IPS-18c (cell line): Measurements from ENCODE around the gene NFKBIA.
A peak's percentile ranks its signal among the peaks of the same experiment; 100 is the strongest.

ENCODE experiments used
- H3K4me3 ChIP-seq: 2 replicates; pipeline ENCODE4 v1.7.0; 2013; ENCODE audit warnings: low read depth, mild to moderate bottlenecking, low read length, moderate library complexity; ENCODE audit not compliant: insufficient read depth
- H3K9me3 ChIP-seq: one replicate; pipeline ENCODE4 v1.6.1; 2013; ENCODE audit warnings: mild to moderate bottlenecking, low read length, moderate library complexity; ENCODE audit not compliant: control insufficient read depth, insufficient read depth

The NFKBIA gene

GRCh38 chr14:35414365-35414764 is 9.8 kb upstream of the NFKBIA start:
- H3K4me3 ChIP-seq: no peak overlapping the region
- H3K9me3 ChIP-seq: no peaks in the 10 kb centered on the region

- Histone ChIP-seq H3K4me3 (no peak overlapping the region), H3K9me3 (no peaks in the 10 kb centered on the region)
Observed at GRCh38 chr14:35412272-35413056, 7.9 kb upstream of the NFKBIA start.

DNA sequence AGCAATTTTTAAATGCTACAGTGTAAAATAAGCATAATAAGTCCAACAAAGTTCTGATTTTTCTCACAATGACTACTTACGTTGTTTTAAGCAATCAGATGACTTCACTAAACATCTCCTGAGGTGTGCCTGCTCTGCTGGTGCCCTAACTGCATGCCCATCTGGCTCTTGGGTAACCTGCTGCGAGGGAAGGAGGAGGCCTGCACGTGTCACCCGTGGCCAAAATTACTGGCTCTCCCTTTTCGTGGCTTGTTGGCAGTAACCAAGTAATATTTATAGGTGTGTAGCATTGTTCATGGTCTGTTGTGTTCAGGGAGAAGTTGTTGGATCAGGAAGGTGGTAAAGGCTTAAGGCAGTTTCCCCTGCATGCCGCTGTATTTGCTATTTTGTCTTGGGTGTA is 6.3 kb upstream of the NFKBIA start:
- no peaks in the 10 kb centered on the region for H3K9me3 ChIP-seq

DNA sequence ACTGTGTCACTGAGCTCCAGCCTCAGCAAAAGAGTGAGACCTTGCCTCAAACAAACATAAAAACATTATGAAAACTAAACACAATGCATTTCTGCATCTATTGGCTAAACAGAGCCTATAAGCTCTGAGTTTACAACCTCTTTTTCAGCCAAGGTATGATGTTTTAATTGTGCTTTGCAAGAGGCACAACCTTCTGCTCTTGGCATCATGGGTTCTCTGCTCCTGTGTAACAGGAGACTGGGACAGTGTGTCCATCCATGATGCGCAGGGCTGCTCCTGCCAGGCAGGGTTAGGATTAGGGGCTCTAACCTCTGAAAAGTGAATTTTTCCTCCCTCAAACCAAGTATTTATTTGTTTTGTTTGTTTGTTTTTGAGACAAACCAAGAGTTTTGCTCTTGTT is 5.0 kb upstream of the NFKBIA start:
- no peak overlapping the region for H3K4me3 ChIP-seq

More for the DNA sequence above, 6.3 kb upstream of the NFKBIA start:
- no peak overlapping the region for H3K4me3 ChIP-seq

DNA sequence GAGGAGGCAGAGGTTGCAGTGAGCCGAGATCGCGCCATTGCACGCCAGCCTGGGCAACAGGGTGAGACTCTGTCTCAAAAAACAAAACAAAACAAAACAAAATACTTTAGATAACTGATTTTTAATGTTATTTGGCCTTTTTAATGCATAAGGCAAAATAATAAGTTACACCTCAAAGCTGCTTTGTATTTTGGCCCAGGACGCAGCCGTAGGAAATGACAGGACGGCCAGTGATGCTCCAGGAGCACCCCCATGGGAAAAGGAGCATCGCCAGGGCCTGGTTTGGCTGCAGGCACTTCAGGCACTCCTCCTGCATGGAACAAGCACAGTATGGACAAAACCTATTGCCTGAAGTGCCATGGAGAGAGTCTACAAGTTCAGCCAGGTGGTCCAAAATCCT is 3.5 kb upstream of the NFKBIA start:
- H3K9me3 ChIP-seq: no peaks in the 10 kb centered on the region
- H3K4me3 ChIP-seq: no peak overlapping the region

More for the DNA sequence above, 5.0 kb upstream of the NFKBIA start:
- H3K9me3 ChIP-seq: no peaks in the 10 kb centered on the region

- no peaks in the 10 kb centered on the region for H3K9me3 ChIP-seq
- H3K4me3 ChIP-seq: no peak overlapping the region
Observed at GRCh38 chr14:35407306-35407630, 2.7 kb upstream of the NFKBIA start.

DNA sequence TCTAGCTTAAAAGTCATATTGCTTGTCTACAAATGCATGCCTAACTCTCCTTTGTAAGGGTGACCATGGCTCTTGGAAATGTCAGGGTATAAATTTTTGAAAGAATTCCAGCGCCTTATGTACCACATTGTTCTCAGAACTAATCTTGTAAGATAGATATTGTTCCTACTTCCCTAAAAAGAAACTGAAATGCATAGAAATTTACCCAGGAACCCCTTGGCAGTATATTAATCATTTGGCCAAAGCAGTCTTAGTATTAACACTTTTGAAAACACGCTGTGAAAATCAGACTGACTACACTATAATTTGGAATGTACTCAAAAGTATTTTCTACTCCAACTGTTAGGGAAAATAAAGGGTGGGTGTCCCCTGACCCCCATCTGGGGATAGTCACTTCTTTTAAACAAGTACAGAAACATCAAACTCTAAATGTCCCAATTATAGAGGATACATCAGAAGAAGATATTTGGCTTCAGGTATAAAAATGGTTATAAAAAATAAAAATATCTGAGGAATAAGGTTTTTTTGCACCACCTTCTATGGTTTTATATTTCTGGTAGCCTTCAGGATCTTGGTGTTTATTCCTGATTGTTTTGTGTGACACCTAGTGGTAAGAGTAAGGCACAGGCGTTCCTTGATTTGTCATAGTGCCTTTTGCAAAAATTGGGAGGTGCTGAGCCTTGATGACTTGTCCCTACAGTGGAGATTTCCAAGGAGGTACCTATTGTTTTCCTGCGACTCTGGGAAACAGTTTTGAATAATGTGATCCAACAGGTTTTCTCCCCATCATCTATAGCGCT is 2.2 kb upstream of the NFKBIA start:
- no peaks in the 10 kb centered on the region for H3K9me3 ChIP-seq

DNA sequence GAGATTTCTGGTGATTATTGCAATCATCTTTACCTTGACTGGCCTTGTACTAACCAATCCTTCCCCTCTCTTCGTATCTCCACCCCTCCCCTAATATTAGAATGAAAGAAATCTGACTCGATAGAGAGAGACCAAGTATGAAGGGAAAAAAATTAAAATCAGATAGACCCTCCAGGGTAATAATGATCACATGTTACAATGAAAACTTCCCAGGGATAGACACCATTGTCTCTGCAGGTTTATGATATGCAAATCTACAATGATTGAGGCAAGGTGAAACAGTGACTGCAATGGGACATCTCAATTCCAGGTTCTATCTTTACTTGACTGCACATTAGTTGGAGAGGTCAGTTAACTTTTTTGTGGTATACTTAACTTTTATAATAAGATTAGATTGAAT is 1.5 kb upstream of the NFKBIA start:
- no peaks in the 10 kb centered on the region for H3K9me3 ChIP-seq
- H3K4me3 ChIP-seq: no peak overlapping the region

More for the DNA sequence above, 2.2 kb upstream of the NFKBIA start:
- H3K4me3 ChIP-seq: no peak overlapping the region

- H3K4me3 ChIP-seq: peak overlapping the region; percentile 93
Observed at GRCh38 chr14:35405304-35405996, 901 bp upstream of the NFKBIA start.

DNA sequence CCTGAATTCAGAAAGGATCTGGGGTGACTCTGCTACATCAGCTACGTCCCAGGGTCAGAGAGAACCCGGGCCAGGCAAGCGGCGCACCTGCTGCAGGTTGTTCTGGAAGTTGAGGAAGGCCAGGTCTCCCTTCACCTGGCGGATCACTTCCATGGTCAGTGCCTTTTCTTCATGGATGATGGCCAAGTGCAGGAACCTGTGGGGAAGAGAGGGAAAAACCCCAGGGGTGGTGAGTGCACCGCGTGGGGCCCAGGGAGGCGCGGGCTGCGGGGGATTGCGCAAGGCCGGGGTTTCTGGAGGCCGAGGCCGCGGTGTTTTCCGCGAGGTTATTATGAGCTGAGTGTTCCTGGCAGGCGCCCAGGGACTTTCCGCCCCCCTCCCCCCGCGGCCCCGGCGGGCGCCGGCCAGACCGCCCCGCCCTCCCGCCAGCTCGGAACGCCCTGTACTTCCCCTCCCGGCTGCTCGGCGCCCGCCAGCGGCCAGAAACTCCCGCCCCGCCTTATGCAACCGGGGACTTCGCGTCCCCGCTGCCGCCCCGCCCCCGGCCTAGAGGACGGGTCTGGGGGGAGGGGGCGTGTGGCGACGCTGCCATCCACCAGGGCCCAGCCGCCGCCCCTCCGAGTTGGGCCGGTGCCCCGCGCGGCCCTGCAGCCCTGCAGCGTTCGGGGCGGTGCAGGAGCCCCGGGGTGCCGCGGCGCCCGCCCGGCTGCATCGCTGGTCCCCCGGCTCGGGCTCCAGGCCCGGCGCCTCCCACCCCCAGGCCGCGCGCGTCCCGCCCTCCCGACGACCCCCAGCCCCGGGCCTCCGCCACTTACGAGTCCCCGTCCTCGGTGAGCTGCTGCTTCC is 723 bp downstream of the NFKBIA start:
- Histone ChIP-seq H3K9me3 (no peaks in the 10 kb centered on the region), H3K4me3 (peak overlapping the region; percentile 93)

More at GRCh38 chr14:35405304-35405996, 901 bp upstream of the NFKBIA start:
- no peaks in the 10 kb centered on the region for H3K9me3 ChIP-seq

GRCh38 chr14:35403114-35403602 is 1.4 kb downstream of the NFKBIA start:
- H3K4me3 ChIP-seq: peak overlapping the region; percentile 93
- no peaks in the 10 kb centered on the region for H3K9me3 ChIP-seq

GRCh38 chr14:35402323-35403113 is 2.0 kb downstream of the NFKBIA start:
- Histone ChIP-seq H3K9me3 (no peaks in the 10 kb centered on the region), H3K4me3 (0 out of 2 replicates have a peak overlapping the region, but pooled peaks have one; percentile 93)

- Histone ChIP-seq H3K9me3 (no peaks in the 10 kb centered on the region), H3K4me3 (no peak overlapping the region)
Observed at GRCh38 chr14:35401422-35402265, 2.9 kb downstream of the NFKBIA start.

GRCh38 chr14:35400648-35401421 is 3.7 kb downstream of the NFKBIA start:
- H3K9me3 ChIP-seq: no peaks in the 10 kb centered on the region
- H3K4me3 ChIP-seq: no peak overlapping the region
